Vagina (tissue), 2 donors: ENCODE data around the gene ZBED5. TPM values are rescaled to one million over a fixed set of nuclear protein-coding genes. Genes with fewer than 3 reads are reported as not detected.
"Not testable (repeated sequence)": the region's sequence is repeated elsewhere in the genome, so short reads cannot be mapped to it uniquely, and the experiment has no call there.

ENCODE experiments used
- DNase-seq, 2 donors: peaks; one replicate each; pipeline ENCODE4 v3.0.0-alpha.2; 2017; ENCODE audit errors: extremely low spot score in 2 of 2
- H3K27ac ChIP-seq: fragments of 200-600 bp; sonication (generic); one replicate; pipeline ENCODE4 v1.5.1; 2019
- H3K27me3 ChIP-seq: fragments of 200-600 bp; sonication (generic); one replicate; pipeline ENCODE4 v1.5.1; 2019
- H3K36me3 ChIP-seq, 2 donors: fragments of 200-600 bp; sonication (generic); one replicate each; pipeline ENCODE4 v1.5.1; 2017 to 2019
- H3K4me1 ChIP-seq: fragments of 200-600 bp; sonication (generic); one replicate; pipeline ENCODE4 v1.5.1; 2019
- H3K4me3 ChIP-seq, 2 donors: fragments of 200-600 bp; sonication (generic); 1 replicate in 1 of 2; 2 replicates in 1 of 2; pipeline ENCODE4 v1.5.1; 2016 to 2019
- H3K9me3 ChIP-seq: fragments of 200-600 bp; sonication (generic); one replicate; pipeline ENCODE4 v1.5.1; 2019
- CTCF ChIP-seq, 3 experiments: fragments of 450-650 bp in 2 of 3; fragments of 200-600 bp in 1 of 3; sonication (generic) in 1 of 3; IDR thresholded peaks; one replicate each; pipeline ENCODE4 v1.5.1; 2017 to 2019; ENCODE audit warnings: antibody characterized with exemption in 3 of 3, mild to moderate bottlenecking in 2 of 3, moderate library complexity in 2 of 3
- POLR2A ChIP-seq, 2 donors: fragments of 450-650 bp; IDR thresholded peaks; one replicate each; pipeline ENCODE4 v1.6.1; 2017; ENCODE audit warnings: antibody characterized with exemption in 2 of 2, mild to moderate bottlenecking in 2 of 2, moderate library complexity in 2 of 2
- POLR2AphosphoS5 ChIP-seq, 2 donors: sonication (generic); formaldehyde crosslinking; IDR thresholded peaks; one replicate each; pipeline ENCODE4 v1.9.0; 2017; ENCODE audit warnings: antibody characterized with exemption in 2 of 2, mild to moderate bottlenecking in 2 of 2, low read depth in 1 of 2; ENCODE audit not compliant: insufficient read depth in 1 of 2
- intact Hi-C: fragments of 100-400 bp; cut with DNase I; formaldehyde crosslinking; loops from one replicate; pipeline ENCODE4 v1.15.1; 2023
- total RNA-seq: library from RNA; depleted of rRNA; stranded (reverse); fragments of >200 nt; gene quantifications from one replicate; pipeline ENCODE4 v1.2.3, GENCODE V29; 2016

Gene ZBED5
- total RNA-seq, 1 donor from 2014 or later = 40.8 TPM

- Histone ChIP-seq H3K27me3 (no peaks in the 10 kb centered on the region), H3K4me3 (no peak overlapping the region), H3K9me3 (no peaks in the 10 kb centered on the region), H3K27ac (no peak overlapping the region), H3K36me3 (no peaks in the 10 kb centered on the region), H3K4me1 (no peaks in the 10 kb centered on the region)
- no peak for DNase-seq
- TF ChIP-seq CTCF (IDR thresholded peaks at IDR 0.05) (no peak), POLR2AphosphoS5 (IDR thresholded peaks at IDR 0.05; ENCODE audit: insufficient read depth in 1 of 2, low read depth in 1 of 2) (no peak), POLR2A (IDR thresholded peaks at IDR 0.05) (no peak)
- intact Hi-C loops = no loop called here
These were observed 34.7 kb downstream of the ZBED5 start for GRCh38 chr11:10823152-10823579.

GRCh38 chr11:10822491-10822890 lies 35.4 kb downstream of the ZBED5 start:
- H3K27ac ChIP-seq, DNase-seq, H3K36me3 ChIP-seq, H3K4me1 ChIP-seq, H3K4me3 ChIP-seq, H3K27me3 ChIP-seq, intact Hi-C loops, H3K9me3 ChIP-seq: not testable (repeated sequence)

GRCh38 chr11:10818594-10818993 lies 39.3 kb downstream of the ZBED5 start:
- no peaks in the 10 kb centered on the region for H3K27me3 ChIP-seq
- H3K4me1 ChIP-seq = no peaks in the 10 kb centered on the region
- no peak overlapping the region for H3K27ac ChIP-seq
- TF ChIP-seq POLR2AphosphoS5 (IDR thresholded peaks at IDR 0.05; ENCODE audit: insufficient read depth in 1 of 2, low read depth in 1 of 2) (no peak), CTCF (IDR thresholded peaks at IDR 0.05) (no peak), POLR2A (IDR thresholded peaks at IDR 0.05) (no peak)
- intact Hi-C loops = no loop called here
- no peak for DNase-seq
- H3K9me3 ChIP-seq = no peaks in the 10 kb centered on the region
- no peak overlapping the region for H3K4me3 ChIP-seq
- H3K36me3 ChIP-seq = no peaks in the 10 kb centered on the region

DNA sequence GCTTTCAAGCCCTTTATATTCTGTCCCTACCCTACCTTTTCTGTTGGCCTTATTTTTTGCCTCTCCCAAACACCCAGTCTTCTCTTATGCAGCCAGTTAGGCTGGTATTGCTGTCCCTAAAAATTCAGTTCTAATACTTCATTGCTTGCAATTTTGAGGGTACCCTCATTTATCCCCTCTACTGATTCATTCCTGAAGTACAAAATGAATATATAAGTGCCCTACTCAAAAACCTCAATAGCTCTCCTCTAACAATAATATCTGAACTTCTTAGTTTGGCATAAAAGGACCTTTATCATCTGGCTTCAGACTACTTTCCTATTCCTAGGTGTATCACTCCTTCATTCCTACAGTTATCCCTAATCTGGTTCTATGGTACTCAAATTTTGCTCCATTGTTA lies 43.9 kb downstream of the ZBED5 start:
- Histone ChIP-seq H3K27me3 (no peaks in the 10 kb centered on the region), H3K4me3 (no peak overlapping the region), H3K36me3 (no peaks in the 10 kb centered on the region), H3K9me3 (no peaks in the 10 kb centered on the region), H3K27ac (no peak overlapping the region), H3K4me1 (peaks cover 7% of the 10 kb centered on the region)
- DNase-seq = no peak
- intact Hi-C loops = no loop called here
- TF ChIP-seq POLR2A (IDR thresholded peaks at IDR 0.05) (no peak), POLR2AphosphoS5 (IDR thresholded peaks at IDR 0.05; ENCODE audit: insufficient read depth in 1 of 2, low read depth in 1 of 2) (no peak), CTCF (IDR thresholded peaks at IDR 0.05) (no peak)

- H3K27ac ChIP-seq = peak overlapping the region; percentile 99
- peaks cover 0 to 25% of the 10 kb centered on the region in 2 donors for H3K36me3 ChIP-seq
- TF ChIP-seq POLR2A (IDR thresholded peaks at IDR 0.05) (no peak), CTCF (IDR thresholded peaks at IDR 0.05) (no peak), POLR2AphosphoS5 (IDR thresholded peaks at IDR 0.05; ENCODE audit: insufficient read depth in 1 of 2, low read depth in 1 of 2) (no peak)
- no peaks in the 10 kb centered on the region for H3K27me3 ChIP-seq
- intact Hi-C loops = loop anchor here (1.0 to 5.0 kb wide), 3 partner anchors 48 to 122 kb away; partner anchors contain the start of genes CTR9 and ZBED5
- H3K4me3 ChIP-seq = peak overlapping the region; percentile 50 to 93
- DNase-seq = no peak
- no peaks in the 10 kb centered on the region for H3K9me3 ChIP-seq
- H3K4me1 ChIP-seq = peaks cover 34% of the 10 kb centered on the region
These were observed 48.3 kb downstream of the ZBED5 start for GRCh38 chr11:10809373-10810160.
